Pulmonary artery endothelial cell (primary cell): Measurements from ENCODE around the gene DLG5. TPM values are rescaled to one million over a fixed set of nuclear protein-coding genes. Genes with fewer than 3 reads are reported as not detected.

Experiments used
- DNase-seq: peaks from one replicate; pipeline ENCODE4 v3.0.0-alpha.2; 2011; ENCODE audit warnings: low read depth, low spot score
- total RNA-seq: library from RNA; depleted of rRNA; stranded (reverse); fragments of >200 nt; gene quantifications from 2 replicates; pipeline ENCODE4 v1.2.3, GENCODE V29; 2014

DLG5 gene
- total RNA-seq, 1 donor from 2014 or later, result 9.6 TPM

- DNase-seq, result no peak
These were observed 18.0 kb upstream of the DLG5 start for GRCh38 chr10:77944519-77944918.

DNA sequence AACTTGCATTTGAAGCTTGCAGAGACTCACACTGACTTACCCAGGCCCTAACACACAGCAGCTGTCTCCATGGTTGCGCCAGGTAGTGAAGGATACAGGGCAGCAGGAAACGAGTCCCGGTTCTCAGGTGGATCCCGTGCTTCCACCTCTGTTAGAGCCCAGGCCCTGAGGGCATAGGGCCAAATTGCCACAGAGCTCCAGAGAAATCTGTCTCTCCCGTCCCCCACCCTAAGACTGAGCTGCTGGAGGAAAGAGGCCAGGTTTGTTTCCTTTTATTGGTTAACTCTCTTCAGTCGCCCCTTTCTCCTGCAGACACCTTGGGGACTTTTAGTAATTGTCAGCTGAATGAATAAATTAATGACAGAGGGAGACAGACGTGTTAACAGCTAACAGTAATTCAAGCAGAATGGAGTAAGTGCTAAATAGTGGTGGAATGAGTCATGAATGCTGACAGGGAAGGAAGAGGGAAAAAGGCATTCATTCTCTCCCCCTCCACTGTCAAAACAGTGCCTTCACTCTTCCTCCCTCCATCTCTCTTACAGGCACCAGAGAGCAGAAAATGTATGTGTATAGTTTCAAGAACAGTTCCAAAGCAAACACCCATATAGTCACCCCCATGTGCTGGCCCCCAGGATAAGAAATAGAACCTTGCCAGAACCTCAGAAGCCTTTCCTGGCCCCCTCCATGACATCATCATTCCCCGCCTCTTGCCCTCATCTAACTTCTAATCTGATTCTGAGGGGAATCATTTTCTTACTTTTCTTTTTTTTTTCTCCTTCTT, 16.8 kb upstream of the DLG5 start:
- DNase-seq, result peak; percentile 17

GRCh38 chr10:77941790-77942189, 15.2 kb upstream of the DLG5 start:
- DNase-seq, result no peak

- no peak for DNase-seq
These were observed 14.1 kb upstream of the DLG5 start for GRCh38 chr10:77940627-77941026.

DNA sequence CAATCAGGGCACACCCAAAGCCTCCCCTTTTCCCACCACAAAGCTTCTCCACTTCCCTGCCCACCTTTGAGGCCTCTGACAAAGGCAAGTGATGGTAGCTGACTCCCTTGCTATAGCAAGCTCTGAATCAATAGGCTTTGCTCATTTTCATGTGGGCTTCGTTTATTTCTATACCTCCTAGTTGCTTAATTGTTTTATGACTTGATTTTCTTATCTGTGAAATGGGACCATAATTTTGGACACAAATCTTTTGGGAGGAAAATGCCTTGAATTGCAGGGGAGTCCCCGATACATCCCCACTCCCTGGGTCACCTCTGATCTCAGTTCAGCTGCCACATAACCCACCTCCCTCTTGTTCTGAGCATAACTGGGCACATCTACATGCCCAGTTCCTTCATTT, 13.7 kb upstream of the DLG5 start:
- DNase-seq, result no peak

- no peak for DNase-seq
These were observed 13.0 kb upstream of the DLG5 start for GRCh38 chr10:77939561-77940001.

- DNase-seq, result no peak
These were observed 10.4 kb upstream of the DLG5 start for GRCh38 chr10:77936697-77937567.

DNA sequence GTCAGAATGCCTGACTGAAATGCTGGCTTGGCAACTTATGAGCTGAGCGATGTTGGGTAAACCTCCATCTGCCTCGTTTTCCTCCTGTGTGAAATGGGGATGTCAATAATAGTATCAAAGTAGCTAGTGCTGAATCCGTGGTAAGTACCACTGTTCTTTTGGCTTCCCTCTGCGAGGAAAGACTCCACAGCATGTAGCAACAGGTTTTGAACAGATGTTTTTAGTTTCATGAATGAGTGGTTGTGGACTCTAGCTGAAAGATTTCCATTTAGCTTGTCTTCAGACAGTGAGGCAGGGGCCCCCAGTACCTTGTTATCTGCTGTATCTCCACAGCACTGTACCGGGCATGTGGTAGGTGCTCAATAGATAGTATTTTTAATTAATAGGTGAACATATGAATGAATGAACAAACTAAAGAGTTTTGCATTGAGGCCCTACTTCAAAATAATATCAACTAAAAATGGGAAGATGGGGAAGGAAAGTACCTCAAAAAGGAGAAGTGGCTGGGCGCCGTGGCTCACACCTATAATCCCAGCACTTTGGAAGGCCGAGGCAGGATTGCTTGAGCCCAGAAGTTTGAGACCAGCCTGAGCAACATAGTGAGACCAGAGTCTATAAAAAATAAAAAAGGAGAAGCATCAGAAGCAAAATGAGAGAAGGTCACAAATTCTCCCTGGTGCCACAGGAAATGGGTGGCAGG, 5.6 kb upstream of the DLG5 start:
- no peak for DNase-seq

- DNase-seq, result no peak
These were observed 1.1 kb upstream of the DLG5 start for GRCh38 chr10:77927402-77928246.

- DNase-seq, result no peak
These were observed 575 bp downstream of the DLG5 start for GRCh38 chr10:77925795-77926565.

DNA sequence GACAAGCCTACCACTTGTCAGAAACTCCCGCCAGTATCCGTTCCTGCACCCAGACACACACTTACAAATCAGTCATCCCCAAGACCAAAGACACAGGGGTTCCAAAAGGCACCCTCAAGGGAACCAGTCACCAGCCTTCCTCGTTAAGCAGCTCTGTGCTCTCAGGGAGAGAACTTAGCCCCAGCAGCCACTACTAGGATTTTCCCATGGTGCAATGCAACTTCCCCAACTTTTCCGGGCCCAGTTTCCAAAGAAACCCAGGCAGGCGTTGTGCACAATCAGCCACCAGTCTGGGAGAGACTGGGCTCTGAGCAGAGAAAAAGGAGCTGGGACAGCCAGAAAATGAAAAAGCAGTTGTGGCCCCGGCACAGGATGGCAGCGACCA, 1.2 kb downstream of the DLG5 start:
- DNase-seq, result no peak

GRCh38 chr10:77922566-77923179, 3.9 kb downstream of the DLG5 start:
- DNase-seq, result no peak

GRCh38 chr10:77922055-77922454, 4.5 kb downstream of the DLG5 start:
- DNase-seq, result no peak

- DNase-seq, result no peak
These were observed 5.2 kb downstream of the DLG5 start for GRCh38 chr10:77921395-77921794.

DNA sequence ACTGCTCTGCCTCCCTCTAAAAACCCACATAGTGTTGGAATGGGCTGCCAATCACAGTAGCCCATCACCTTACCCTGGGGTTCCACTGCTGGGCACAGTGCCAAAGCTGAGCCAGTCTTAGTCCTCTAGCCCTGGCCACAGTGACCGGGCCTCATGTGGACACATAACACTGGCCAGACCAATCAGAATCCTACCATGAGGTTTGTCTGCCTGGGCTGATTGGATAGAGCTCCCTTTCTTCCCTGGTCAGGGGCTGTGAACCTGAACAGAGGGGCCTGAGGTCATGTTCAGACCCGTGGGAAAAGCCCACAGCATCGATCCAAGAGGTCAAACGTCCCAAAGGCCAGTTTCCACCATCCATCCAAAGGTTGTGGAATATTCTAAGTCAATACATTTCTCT, 6.1 kb downstream of the DLG5 start:
- no peak for DNase-seq

DNA sequence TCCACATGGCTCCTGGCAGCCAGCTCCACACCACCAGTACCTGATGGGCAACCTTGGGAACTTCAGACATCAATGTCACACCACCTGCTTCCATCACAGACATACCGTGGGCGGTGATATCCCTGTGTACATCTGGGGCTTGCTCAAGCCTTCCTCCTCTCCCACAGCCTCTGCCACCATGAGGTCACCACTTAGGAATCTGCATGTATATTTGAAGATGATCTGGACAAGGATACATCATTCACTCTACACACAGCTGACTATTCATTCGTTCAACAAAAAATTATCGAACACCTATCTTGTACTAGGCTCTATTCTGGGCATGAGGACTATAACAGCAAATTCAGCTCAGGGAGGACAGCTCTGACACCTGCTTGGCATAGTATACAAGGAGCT, 6.8 kb downstream of the DLG5 start:
- no peak for DNase-seq

DNA sequence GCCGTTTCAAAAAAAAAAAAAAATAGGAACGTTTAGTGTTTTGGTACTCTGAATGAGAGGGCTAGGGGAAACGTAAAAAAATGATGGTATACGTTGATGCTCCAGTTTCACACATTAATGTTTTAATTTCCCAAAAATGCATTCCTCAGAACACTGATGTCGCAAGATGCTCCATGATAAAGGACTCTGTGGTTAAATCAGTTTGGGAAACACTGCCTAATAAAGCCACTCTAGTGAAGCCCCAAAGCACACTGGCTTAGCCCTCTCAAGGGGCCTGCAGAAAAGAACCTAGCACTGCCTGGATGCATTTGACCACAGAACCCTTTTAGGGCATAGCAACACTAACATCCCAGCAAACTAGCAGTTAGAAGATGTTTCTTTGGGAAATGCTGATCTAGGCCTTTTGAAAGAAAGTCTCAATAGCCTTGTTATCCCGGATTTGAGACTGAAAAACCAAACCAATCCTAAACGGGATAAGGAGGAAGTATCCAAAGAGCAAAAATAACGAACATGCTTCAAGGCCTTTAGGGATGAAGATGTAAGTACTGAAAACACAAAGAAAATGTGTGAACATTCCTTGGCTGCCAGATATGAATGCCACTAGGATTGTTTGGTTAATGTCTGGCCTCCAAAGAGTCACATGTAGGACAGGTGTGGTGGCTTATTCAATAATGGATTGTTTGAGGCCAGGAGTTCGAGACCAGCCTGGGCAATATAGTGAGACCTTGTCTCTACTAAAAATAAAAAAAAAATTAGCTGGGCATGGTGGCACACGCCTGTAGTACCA, 11.0 kb downstream of the DLG5 start:
- DNase-seq, result no peak

GRCh38 chr10:77913090-77913489, 13.5 kb downstream of the DLG5 start:
- DNase-seq, result no peak

- DNase-seq, result no peak
These were observed 14.0 kb downstream of the DLG5 start for GRCh38 chr10:77912576-77912975.
